Right atrium auricular region (tissue), 2 donors: ENCODE measurements around the gene ARFGAP1. TPM values are rescaled to one million over a fixed set of nuclear protein-coding genes. Genes with fewer than 3 reads are reported as not detected.
A peak's percentile ranks its signal among the peaks of the same experiment; 100 is the strongest.

Experiments used
- DNase-seq: peaks from one replicate; pipeline ENCODE4 v3.0.0-alpha.2; 2019; ENCODE audit warnings: low spot score
- H3K27ac ChIP-seq, 2 donors: fragments of 200-600 bp; sonication (generic); 1 replicate in 1 of 2; 2 replicates in 1 of 2; pipeline ENCODE4 v1.5.1; 2016 to 2019
- H3K27me3 ChIP-seq, 2 donors: fragments of 200-600 bp; sonication (generic); one replicate each; pipeline versions ENCODE4 v1.5.1 to v1.6.0; 2017 to 2019
- H3K36me3 ChIP-seq: fragments of 200-600 bp; sonication (generic); one replicate; pipeline ENCODE4 v1.5.1; 2016
- H3K4me1 ChIP-seq, 2 donors: fragments of 200-600 bp; sonication (generic); one replicate each; pipeline versions ENCODE4 v1.5.1 to v1.6.0; 2017 to 2019
- H3K4me3 ChIP-seq, 2 donors: fragments of 200-600 bp; sonication (generic); 1 replicate in 1 of 2; 2 replicates in 1 of 2; pipeline ENCODE4 v1.5.1; 2017 to 2019; ENCODE audit warnings: mild to moderate bottlenecking in 1 of 2, moderate library complexity in 1 of 2
- H3K9me3 ChIP-seq, 2 donors: fragments of 200-600 bp; sonication (generic); one replicate each; pipeline ENCODE4 v1.5.1; 2019
- total RNA-seq, 2 donors: library from RNA; depleted of rRNA; stranded (reverse); fragments of >200 nt; gene quantifications; one replicate each; pipeline ENCODE4 v1.1.0, GENCODE V29; 2016
- TF ChIP-seq, protein P1 (sequence below), 2 donors: fragments of 200-600 bp; sonication (generic); IDR thresholded peaks; one replicate each; pipeline ENCODE4 v1.5.1; 2019; ENCODE audit warnings: antibody characterized with exemption in 2 of 2

The ARFGAP1 gene
- total RNA-seq, 2 donors from 2014 or later = 19.1 to 20.7 TPM

DNA sequence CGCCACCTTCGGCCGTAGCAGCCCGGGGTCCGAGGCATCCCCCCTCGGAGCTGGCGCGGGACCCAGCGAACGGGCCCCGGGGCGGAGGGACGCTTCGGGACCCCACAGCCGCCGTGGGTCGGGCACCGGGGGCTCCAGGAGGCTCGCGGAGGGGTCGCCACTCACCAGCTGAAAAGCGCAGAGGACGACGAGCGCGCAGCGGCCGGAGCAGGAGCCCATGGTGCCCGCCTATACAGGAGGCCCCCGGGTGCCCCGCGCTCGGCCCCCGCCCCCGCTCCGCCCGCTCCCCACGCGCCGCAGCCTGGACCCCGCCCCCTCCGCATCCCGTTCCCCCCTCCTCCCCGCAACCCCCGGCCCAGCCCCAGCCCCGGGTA lies 18.4 kb upstream of the ARFGAP1 start, which contains the start of gene NKAIN4:
TSS of gene NKAIN4 (minus strand) at position 232 of the 374 bp plus-strand sequence. CDS start at position 219, 13 bp downstream.
- no peaks in the 10 kb centered on the region for H3K36me3 ChIP-seq
- TF ChIP-seq, protein P1, sequence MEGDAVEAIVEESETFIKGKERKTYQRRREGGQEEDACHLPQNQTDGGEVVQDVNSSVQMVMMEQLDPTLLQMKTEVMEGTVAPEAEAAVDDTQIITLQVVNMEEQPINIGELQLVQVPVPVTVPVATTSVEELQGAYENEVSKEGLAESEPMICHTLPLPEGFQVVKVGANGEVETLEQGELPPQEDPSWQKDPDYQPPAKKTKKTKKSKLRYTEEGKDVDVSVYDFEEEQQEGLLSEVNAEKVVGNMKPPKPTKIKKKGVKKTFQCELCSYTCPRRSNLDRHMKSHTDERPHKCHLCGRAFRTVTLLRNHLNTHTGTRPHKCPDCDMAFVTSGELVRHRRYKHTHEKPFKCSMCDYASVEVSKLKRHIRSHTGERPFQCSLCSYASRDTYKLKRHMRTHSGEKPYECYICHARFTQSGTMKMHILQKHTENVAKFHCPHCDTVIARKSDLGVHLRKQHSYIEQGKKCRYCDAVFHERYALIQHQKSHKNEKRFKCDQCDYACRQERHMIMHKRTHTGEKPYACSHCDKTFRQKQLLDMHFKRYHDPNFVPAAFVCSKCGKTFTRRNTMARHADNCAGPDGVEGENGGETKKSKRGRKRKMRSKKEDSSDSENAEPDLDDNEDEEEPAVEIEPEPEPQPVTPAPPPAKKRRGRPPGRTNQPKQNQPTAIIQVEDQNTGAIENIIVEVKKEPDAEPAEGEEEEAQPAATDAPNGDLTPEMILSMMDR (IDR thresholded peaks at IDR 0.05) = no peak
- H3K27ac ChIP-seq = no peak within 1 kb of the TSS
- no peaks in the 10 kb centered on the region for H3K9me3 ChIP-seq
- H3K4me3 ChIP-seq = peak within 1 kb of the TSS; percentile 9 to 45
- DNase-seq = no peak
- peaks cover 0 to 20% of the 10 kb centered on the region in 2 donors for H3K4me1 ChIP-seq
- H3K27me3 ChIP-seq = peaks cover 5 to 29% of the 10 kb centered on the region in 2 donors

DNA sequence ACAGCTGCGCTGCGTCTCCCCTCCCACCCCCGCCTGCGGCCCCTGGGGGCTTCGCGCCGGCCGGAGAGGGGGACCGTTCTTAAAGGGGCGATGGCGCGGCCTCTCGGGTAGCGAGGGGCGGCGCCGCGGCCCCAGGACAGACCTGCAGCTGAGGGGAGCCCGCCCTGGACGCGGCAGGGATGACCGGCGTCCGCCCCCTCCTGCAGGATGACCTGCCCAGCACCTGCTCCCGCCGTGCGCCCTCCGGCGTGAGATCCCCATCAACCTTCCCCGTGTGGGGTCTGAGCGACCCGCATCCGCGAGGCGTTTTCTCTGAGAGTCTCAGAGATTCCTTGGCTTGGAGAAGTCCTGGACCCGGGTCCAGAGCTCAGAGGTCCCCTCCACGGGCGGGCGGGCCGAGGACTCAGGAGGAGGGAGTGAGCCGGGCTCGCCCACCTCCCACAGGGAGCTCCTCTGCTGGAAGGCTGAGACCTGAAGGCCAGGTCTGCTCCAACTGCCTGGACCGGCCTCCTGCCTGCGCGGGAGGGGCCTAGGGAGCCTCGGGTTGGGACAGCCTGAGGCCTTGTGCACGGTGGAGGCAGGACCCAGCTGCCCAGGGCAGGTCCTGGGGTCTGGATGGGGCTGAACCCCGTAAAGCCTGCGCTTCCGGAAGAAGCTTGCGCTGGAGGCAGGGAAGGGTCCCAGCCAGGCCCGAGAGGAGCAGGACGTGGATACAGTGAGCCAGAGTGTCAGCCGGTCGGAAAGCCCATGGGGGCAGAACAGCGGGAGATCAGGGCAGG lies 17.8 kb upstream of the ARFGAP1 start:
- Histone ChIP-seq H3K4me1 (peaks cover 0 to 20% of the 10 kb centered on the region in 2 donors), H3K36me3 (no peaks in the 10 kb centered on the region), H3K9me3 (no peaks in the 10 kb centered on the region), H3K4me3 (peak overlapping the region in 1 of 2 donors; percentile 45), H3K27me3 (peaks cover 5 to 29% of the 10 kb centered on the region in 2 donors), H3K27ac (no peak overlapping the region)
- TF ChIP-seq, protein P1 (IDR thresholded peaks at IDR 0.05) = no peak
- no peak for DNase-seq

DNA sequence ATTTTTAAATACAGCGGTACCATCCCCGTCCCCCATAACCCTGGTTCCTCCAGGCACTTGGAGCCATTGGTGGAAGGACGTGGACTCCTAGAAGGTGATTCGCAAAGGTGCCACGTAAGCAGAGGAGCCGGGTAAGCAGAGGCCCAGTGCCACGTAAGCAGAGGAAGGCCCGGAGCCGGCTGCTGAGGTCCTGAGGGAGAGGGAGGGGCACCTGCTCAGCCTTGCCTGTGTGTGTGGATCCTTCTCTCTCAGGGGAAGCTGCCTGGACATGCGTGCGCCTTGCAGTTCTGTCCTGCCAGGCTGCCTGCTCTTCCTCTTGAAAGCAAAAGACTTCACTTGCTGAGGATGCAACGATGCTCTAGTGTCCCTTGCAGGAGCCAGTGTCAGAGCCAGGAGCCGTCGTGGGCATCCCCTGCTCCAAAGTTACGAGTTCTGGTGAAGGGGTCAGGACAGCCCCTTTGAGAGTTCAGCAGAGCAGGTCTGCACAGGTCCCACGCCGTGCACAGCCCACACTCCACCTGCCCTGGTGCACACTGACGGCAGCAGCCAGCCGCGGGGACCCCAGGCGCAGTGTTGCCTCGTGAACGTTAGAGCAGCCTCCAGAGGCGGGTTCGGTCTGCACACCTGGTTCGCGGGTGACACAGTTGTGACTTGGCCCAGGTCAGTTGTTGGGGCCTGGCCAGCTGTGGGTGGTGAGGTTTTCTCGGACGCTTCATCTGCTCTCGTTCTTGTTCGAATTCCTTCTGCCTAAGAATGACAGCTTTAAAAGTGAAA lies 16.5 kb upstream of the ARFGAP1 start:
- TF ChIP-seq, protein P1 (IDR thresholded peaks at IDR 0.05) = no peak
- peaks cover 0 to 20% of the 10 kb centered on the region in 2 donors for H3K4me1 ChIP-seq
- H3K4me3 ChIP-seq = no peak overlapping the region
- no peaks in the 10 kb centered on the region for H3K9me3 ChIP-seq
- no peaks in the 10 kb centered on the region for H3K36me3 ChIP-seq
- peaks cover 5 to 29% of the 10 kb centered on the region in 2 donors for H3K27me3 ChIP-seq
- DNase-seq = no peak
- no peak overlapping the region for H3K27ac ChIP-seq

DNA sequence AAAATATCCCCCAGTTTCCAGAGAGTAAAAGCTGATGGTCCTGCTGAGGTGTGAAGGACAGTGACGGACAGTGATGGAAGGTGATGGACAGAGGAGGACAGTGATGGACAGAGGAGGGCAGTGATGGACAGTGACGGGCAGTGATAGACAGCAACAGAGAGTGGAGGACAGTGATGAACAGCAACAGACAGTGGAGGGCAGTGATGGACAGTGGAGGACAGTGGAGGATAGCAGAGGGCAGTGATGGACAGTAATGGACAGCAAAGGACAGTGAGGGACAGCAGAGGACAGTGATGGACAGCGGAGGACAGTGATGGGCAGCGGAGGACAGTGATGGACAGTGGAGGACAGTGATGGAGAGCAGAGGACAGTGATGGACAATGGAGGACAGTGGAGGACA lies 15.7 kb upstream of the ARFGAP1 start:
- no peak overlapping the region for H3K4me3 ChIP-seq
- H3K36me3 ChIP-seq = no peaks in the 10 kb centered on the region
- H3K4me1 ChIP-seq = peaks cover 0 to 20% of the 10 kb centered on the region in 2 donors
- H3K9me3 ChIP-seq = no peaks in the 10 kb centered on the region
- H3K27me3 ChIP-seq = peaks cover 5 to 27% of the 10 kb centered on the region in 2 donors
- H3K27ac ChIP-seq = no peak overlapping the region
- DNase-seq = no peak
- TF ChIP-seq, protein P1 (IDR thresholded peaks at IDR 0.05) = no peak

DNA sequence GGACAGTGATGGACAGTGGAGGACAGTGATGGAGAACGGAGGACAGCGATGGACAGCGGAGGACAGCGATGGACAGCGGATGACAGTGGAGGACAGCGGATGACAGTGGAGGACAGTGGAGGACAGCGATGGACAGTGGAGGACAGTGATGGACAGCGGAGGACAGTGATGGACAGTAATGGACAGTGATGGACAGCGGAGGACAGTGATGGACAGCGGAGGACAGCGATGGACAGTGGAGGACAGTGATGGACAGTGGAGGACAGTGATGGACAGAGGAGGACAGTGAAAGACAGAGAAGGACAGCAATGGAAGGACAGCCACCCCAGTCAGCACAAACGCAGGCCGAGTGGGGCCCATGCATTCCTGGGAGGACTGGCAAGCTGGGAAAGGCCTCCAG lies 15.0 kb upstream of the ARFGAP1 start:
- H3K4me1 ChIP-seq = peaks cover 0 to 20% of the 10 kb centered on the region in 2 donors
- H3K27ac ChIP-seq = no peak overlapping the region
- no peak overlapping the region for H3K4me3 ChIP-seq
- H3K36me3 ChIP-seq = no peaks in the 10 kb centered on the region
- DNase-seq = no peak
- H3K9me3 ChIP-seq = no peaks in the 10 kb centered on the region
- H3K27me3 ChIP-seq = peaks cover 5 to 24% of the 10 kb centered on the region in 2 donors
- TF ChIP-seq, protein P1 (IDR thresholded peaks at IDR 0.05) = no peak
